GM23248 (cell line): ENCODE results near the gene PLEK2. TPM values are rescaled to one million over a fixed set of nuclear protein-coding genes. Genes with fewer than 3 reads are reported as not detected.

Source experiments
- DNase-seq: peaks from one replicate; pipeline ENCODE4 v3.0.0-alpha.2; 2015
- H2AFZ ChIP-seq: fragments of 200-600 bp; sonication (generic); 2 replicates; pipeline ENCODE4 v1.6.1; 2016; ENCODE audit warnings: antibody characterized with exemption
- H3F3A ChIP-seq: fragments of 200-600 bp; sonication (generic); 2 replicates; pipeline ENCODE4 v1.6.1; 2016; ENCODE audit warnings: mild to moderate bottlenecking, antibody characterized with exemption, mixed run types; ENCODE audit not compliant: insufficient read depth
- H3K27ac ChIP-seq: fragments of 200-600 bp; sonication (generic); 2 replicates; pipeline ENCODE4 v1.5.1; 2016; ENCODE audit warnings: mild to moderate bottlenecking
- H3K27me3 ChIP-seq: fragments of 200-600 bp; sonication (generic); replicated peaks from 2 replicates; pipeline ENCODE4 v1.6.1; 2016; ENCODE audit warnings: mild to moderate bottlenecking; ENCODE audit not compliant: insufficient read depth
- H3K36me3 ChIP-seq: fragments of 200-600 bp; sonication (generic); 2 replicates; pipeline ENCODE4 v1.6.1; 2016; ENCODE audit warnings: low read depth, mild to moderate bottlenecking
- H3K4me1 ChIP-seq: fragments of 200-600 bp; sonication (generic); 2 replicates; pipeline ENCODE4 v1.6.1; 2016; ENCODE audit warnings: mild to moderate bottlenecking; ENCODE audit not compliant: insufficient read depth
- H3K4me2 ChIP-seq: fragments of 200-600 bp; sonication (generic); one replicate; pipeline ENCODE4 v1.6.1; 2016; ENCODE audit warnings: mild to moderate bottlenecking; ENCODE audit not compliant: unreplicated experiment
- H3K4me3 ChIP-seq: fragments of 200-600 bp; sonication (generic); 2 replicates; pipeline ENCODE4 v1.5.1; 2016; ENCODE audit warnings: mild to moderate bottlenecking
- H3K79me2 ChIP-seq: fragments of 200-600 bp; sonication (generic); 2 replicates; pipeline ENCODE4 v1.6.1; 2016; ENCODE audit warnings: mild to moderate bottlenecking; ENCODE audit not compliant: insufficient read depth
- H3K9ac ChIP-seq: fragments of 200-600 bp; sonication (generic); 2 replicates; pipeline ENCODE4 v1.6.1; 2016; ENCODE audit warnings: mild to moderate bottlenecking
- H3K9me2 ChIP-seq: fragments of 200-600 bp; sonication (generic); 2 replicates; pipeline ENCODE4 v1.6.1; 2016; ENCODE audit warnings: mixed run types, mild to moderate bottlenecking, moderate library complexity; ENCODE audit not compliant: insufficient read depth
- H3K9me3 ChIP-seq: fragments of 200-600 bp; sonication (generic); one replicate; pipeline ENCODE4 v1.6.1; 2017; ENCODE audit warnings: low read depth
- H4K20me1 ChIP-seq: fragments of 200-600 bp; sonication (generic); 2 replicates; pipeline ENCODE4 v1.6.0; 2016; ENCODE audit not compliant: insufficient read depth
- EZH2 ChIP-seq: fragments of 200-600 bp; sonication (generic); IDR thresholded peaks from 2 replicates; pipeline ENCODE4 v1.6.1; 2018; ENCODE audit warnings: antibody characterized with exemption, mild to moderate bottlenecking; ENCODE audit not compliant: insufficient read depth, poor library complexity, severe bottlenecking
- EZH2phosphoT487 ChIP-seq: fragments of 200-600 bp; sonication (generic); IDR thresholded peaks from 2 replicates; pipeline ENCODE4 v1.6.1; 2018; ENCODE audit warnings: antibody characterized with exemption, moderate library complexity, mild to moderate bottlenecking, low read depth; ENCODE audit not compliant: insufficient read depth
- WGBS, 2 experiments: methylation state at CpG; one replicate each; pipeline ENCODE4 v1.1.6; 2015 to 2017; ENCODE audit warnings: low lambda C conversion rate in 2 of 2, low coverage in 1 of 2; ENCODE audit errors: missing lambda C conversion rate in 2 of 2; 5-methylcytosine and 5-hydroxymethylcytosine counted together
- in situ Hi-C: fragments of 300-500 bp; cut with MboI; formaldehyde crosslinking; loops from 2 replicates; pipeline ENCODE4 v1.15.0; 2020
- polyA plus RNA-seq: library from polyadenylated mRNA; unstranded; fragments of >200 nt; fragmentation: Nextera tagmentation; extraction: Ambion mirVana; gene quantifications from 2 replicates; pipeline ENCODE4 v1.2.1, GENCODE V29; 2016
- total RNA-seq: library from RNA; depleted of rRNA; stranded (reverse); fragments of >200 nt; shearing (Covaris generic); gene quantifications from 2 replicates; pipeline ENCODE4 v1.2.3, GENCODE V29; 2014; rRNA removed

Gene PLEK2, protein sequence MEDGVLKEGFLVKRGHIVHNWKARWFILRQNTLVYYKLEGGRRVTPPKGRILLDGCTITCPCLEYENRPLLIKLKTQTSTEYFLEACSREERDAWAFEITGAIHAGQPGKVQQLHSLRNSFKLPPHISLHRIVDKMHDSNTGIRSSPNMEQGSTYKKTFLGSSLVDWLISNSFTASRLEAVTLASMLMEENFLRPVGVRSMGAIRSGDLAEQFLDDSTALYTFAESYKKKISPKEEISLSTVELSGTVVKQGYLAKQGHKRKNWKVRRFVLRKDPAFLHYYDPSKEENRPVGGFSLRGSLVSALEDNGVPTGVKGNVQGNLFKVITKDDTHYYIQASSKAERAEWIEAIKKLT
- total RNA-seq (10.8 and 12.4 TPM in 2 replicates), polyA plus RNA-seq (11.4 and 11.5 TPM in 2 replicates)

DNA sequence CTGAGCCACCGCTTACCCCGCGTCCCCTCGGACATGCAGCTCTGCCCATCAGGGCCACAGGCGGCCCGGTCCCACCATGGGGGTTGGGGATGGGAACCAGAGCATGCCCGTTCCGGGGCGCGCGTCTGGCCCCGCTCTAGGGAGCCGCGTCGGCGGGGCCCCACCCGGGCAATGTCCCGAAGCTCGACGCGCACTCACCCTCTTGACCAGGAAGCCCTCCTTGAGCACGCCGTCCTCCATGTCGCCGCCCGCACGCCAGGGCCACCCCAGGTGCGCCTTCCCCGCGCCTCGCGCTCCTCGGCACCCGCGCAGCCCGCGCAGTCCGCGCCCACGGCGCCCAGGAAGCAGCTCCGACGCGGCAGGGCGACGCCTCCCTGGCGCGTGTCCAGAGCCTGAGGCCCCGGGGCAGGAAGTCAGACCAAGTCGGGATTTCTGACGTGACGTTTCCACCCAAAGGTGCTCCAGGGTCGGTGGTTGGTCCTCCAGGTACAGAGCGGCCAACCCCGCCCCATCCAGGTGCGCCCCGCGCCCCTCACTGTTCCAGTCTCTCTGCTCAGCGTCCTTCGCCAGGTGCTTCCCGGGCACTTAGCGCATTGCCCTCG lies at the start of gene PLEK2:
PLEK2 (minus strand) TSS at position 346 of the 602 bp plus-strand sequence; CDS start at position 240, 106 bp downstream.
- Histone ChIP-seq H3K79me2 (no peaks in the 10 kb centered on the region), H3K4me3 (peak within 1 kb of the TSS; percentile 71), H2AFZ (peak within 1 kb of the TSS; percentile 88), H3K27ac (no peak within 1 kb of the TSS), H3K9me2 (no peaks in the 10 kb centered on the region), H3K4me2 (peak within 1 kb of the TSS; percentile 90), H3K4me1 (peaks cover 16% of the 10 kb centered on the region), H3F3A (peaks cover 14% of the 10 kb centered on the region), H4K20me1 (no peaks in the 10 kb centered on the region), H3K36me3 (no peaks in the 10 kb centered on the region), H3K9me3 (no peaks in the 10 kb centered on the region), H3K9ac (peak within 1 kb of the TSS; percentile 63), H3K27me3 (no peaks in the 10 kb centered on the region)
- TF ChIP-seq EZH2phosphoT487 (no peak), EZH2 (no peak)
- DNase-seq: peak; percentile 63
- in situ Hi-C loops: no loop called here
- 3% methylated on average over 45 to 58 of the region's 63 CpGs for WGBS, 2 experiments

DNA sequence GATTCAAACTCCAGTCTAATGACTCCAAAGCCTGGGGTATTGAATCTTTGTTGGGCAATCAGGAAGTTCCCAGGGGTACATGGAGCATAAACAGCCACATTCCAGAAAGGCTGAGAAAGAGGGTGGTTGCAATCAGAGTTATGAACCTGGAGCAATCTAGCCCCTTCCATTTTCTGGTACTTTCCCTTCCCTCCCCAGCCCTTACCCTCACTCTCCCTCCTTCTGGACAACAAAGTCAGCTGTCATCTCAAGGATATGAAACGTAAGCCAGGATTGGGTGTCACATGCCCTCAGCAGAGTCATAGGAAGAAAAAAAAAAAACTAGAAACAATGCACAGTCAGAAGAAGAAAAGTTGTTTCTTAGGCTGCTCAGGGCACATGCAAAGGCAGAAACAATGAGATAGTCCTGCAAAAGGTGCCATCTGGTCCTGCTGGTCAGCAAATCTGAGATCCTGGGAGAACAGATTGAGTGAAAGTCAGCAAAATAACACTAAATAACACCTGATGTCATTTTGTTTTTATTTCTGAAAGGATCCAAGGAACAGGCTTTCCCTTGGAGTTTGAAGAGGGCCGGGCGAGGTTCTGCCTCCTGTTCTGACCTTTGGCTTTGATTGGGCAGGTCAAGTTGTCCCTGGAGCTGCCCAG lies 49.5 kb upstream of the PLEK2 start:
- H3F3A ChIP-seq: no peaks in the 10 kb centered on the region
- no peaks in the 10 kb centered on the region for H3K4me1 ChIP-seq
- H3K9me3 ChIP-seq: no peaks in the 10 kb centered on the region
- H3K79me2 ChIP-seq: no peaks in the 10 kb centered on the region
- H3K27me3 ChIP-seq: peaks cover 25% of the 10 kb centered on the region
- H3K9ac ChIP-seq: no peak overlapping the region
- no peaks in the 10 kb centered on the region for H3K36me3 ChIP-seq
- H3K4me3 ChIP-seq: no peak overlapping the region
- peak; percentile 47 for DNase-seq
- no peak overlapping the region for H3K27ac ChIP-seq
- H4K20me1 ChIP-seq: no peaks in the 10 kb centered on the region
- no peaks in the 10 kb centered on the region for H3K9me2 ChIP-seq
- in situ Hi-C loops: no loop called here
- H2AFZ ChIP-seq: no peak overlapping the region
- 21 to 41% methylated on average over 3 of the region's 3 CpGs for WGBS, 2 experiments
- no peak for TF ChIP-seq EZH2phosphoT487
- no peak for TF ChIP-seq EZH2
- no peak overlapping the region for H3K4me2 ChIP-seq

DNA sequence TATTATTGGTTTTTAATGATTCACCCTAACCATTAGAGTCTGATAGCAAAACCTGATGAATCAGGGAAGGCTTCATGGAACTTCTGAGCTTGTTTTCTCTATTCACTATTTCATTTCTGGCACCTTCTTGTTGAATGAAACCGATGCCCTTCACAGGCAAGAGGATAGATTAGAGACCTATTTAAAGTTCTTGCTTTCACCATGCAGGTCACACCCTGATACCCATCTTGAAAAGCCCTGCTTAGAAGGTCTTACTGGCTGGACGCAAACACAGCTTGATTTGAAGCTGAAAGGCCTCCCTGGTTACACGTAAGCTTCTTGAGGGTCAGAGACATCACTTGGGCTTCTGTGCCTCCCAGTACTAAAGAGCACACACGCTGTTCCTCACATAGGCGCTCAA lies 47.4 kb upstream of the PLEK2 start:
- no peak for DNase-seq
- H3K9me3 ChIP-seq: no peaks in the 10 kb centered on the region
- WGBS, 2 experiments: 57 to 67% methylated on average over 5 of the region's 5 CpGs
- peaks cover 25% of the 10 kb centered on the region for H3K27me3 ChIP-seq
- H3K4me2 ChIP-seq: no peak overlapping the region
- H3K4me3 ChIP-seq: no peak overlapping the region
- no peaks in the 10 kb centered on the region for H3K4me1 ChIP-seq
- no peak overlapping the region for H3K27ac ChIP-seq
- no peaks in the 10 kb centered on the region for H3K79me2 ChIP-seq
- in situ Hi-C loops: no loop called here
- no peaks in the 10 kb centered on the region for H3F3A ChIP-seq
- H3K9me2 ChIP-seq: no peaks in the 10 kb centered on the region
- H4K20me1 ChIP-seq: no peaks in the 10 kb centered on the region
- H2AFZ ChIP-seq: no peak overlapping the region
- H3K9ac ChIP-seq: no peak overlapping the region
- TF ChIP-seq EZH2phosphoT487 (no peak), EZH2 (no peak)
- H3K36me3 ChIP-seq: no peaks in the 10 kb centered on the region

DNA sequence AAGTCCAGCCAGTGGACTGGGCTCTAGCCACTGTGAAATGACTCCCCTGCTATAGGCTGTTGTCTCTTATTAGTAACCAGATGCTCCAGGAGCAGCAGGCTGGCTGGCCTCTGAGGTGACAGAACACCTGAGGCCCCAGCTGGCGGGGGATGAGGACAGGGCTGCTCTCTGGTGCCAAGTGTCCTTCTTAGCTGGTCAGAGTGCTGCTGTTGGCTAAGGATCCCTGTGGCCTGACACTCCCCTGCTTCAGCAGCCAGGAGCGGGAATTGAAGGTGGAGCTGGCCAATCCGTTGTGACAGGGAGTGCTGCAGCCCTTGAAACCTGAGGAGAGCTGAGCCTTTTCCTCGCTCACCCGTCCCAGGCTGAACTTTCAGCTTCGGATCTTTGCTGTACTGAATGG lies 45.8 kb upstream of the PLEK2 start:
- Histone ChIP-seq H3K9me2 (no peaks in the 10 kb centered on the region), H3K27me3 (peaks cover 31% of the 10 kb centered on the region), H3K4me1 (no peaks in the 10 kb centered on the region), H4K20me1 (no peaks in the 10 kb centered on the region), H3K9ac (no peak overlapping the region), H2AFZ (no peak overlapping the region), H3K4me2 (no peak overlapping the region), H3K36me3 (no peaks in the 10 kb centered on the region), H3K9me3 (no peaks in the 10 kb centered on the region), H3K27ac (no peak overlapping the region), H3K79me2 (no peaks in the 10 kb centered on the region), H3F3A (no peaks in the 10 kb centered on the region), H3K4me3 (no peak overlapping the region)
- in situ Hi-C loops: no loop called here
- TF ChIP-seq EZH2: no peak
- no peak for TF ChIP-seq EZH2phosphoT487
- 13 to 14% methylated on average over 6 of the region's 6 CpGs for WGBS, 2 experiments
- no peak for DNase-seq
